Hematopoietic multipotent progenitor cell treated with erythropoietin and hydrocortisone succinate and interleukin-3 and kit ligand, for 17 days (in vitro differentiated cells): Measurements from ENCODE around the gene SEPTIN2.
"Not testable (repeated sequence)": the region's sequence is repeated elsewhere in the genome, so short reads cannot be mapped to it uniquely, and the experiment has no call there.

Experiments used
- DNase-seq: peaks from one replicate; pipeline ENCODE4 v3.0.0-alpha.2; 2015; ENCODE audit warnings: low spot score

Gene SEPTIN2

GRCh38 chr2:241314226-241315092, 1.3 kb upstream of the SEPTIN2 start:
- DNase-seq = no peak

GRCh38 chr2:241315093-241315878, 439 bp upstream of the SEPTIN2 start, which contains the start of gene HDLBP:
TSS of gene HDLBP (minus strand) at chr2:241315672. CDS start at chr2:241266869, 48,803 bp downstream.
- DNase-seq = peak; percentile 99

- peak; percentile 40 for DNase-seq
Measured at GRCh38 chr2:241316825-241317224, 1.1 kb downstream of the SEPTIN2 start.

- DNase-seq = no peak
Measured at GRCh38 chr2:241317391-241317790, 1.7 kb downstream of the SEPTIN2 start.

- DNase-seq = not testable (repeated sequence)
Measured at GRCh38 chr2:241318830-241319229, 3.1 kb downstream of the SEPTIN2 start.

GRCh38 chr2:241320394-241320793, 4.7 kb downstream of the SEPTIN2 start:
- no peak for DNase-seq

GRCh38 chr2:241321033-241321432, 5.3 kb downstream of the SEPTIN2 start:
- no peak for DNase-seq

GRCh38 chr2:241321886-241322285, 6.2 kb downstream of the SEPTIN2 start:
- DNase-seq = no peak

- DNase-seq = no peak
Measured at GRCh38 chr2:241323778-241324177, 8.1 kb downstream of the SEPTIN2 start.

- DNase-seq = no peak
Measured at GRCh38 chr2:241324775-241325174, 9.1 kb downstream of the SEPTIN2 start.

- DNase-seq = no peak
Measured at GRCh38 chr2:241325257-241325656, 9.5 kb downstream of the SEPTIN2 start.

GRCh38 chr2:241329669-241330615, 14.2 kb downstream of the SEPTIN2 start:
- DNase-seq = no peak

- no peak for DNase-seq
Measured at GRCh38 chr2:241330616-241330981, 14.9 kb downstream of the SEPTIN2 start.

GRCh38 chr2:241334813-241335212, 19.1 kb downstream of the SEPTIN2 start:
- DNase-seq = no peak

GRCh38 chr2:241339839-241340630, 24.3 kb downstream of the SEPTIN2 start:
- DNase-seq = no peak

- no peak for DNase-seq
Measured at GRCh38 chr2:241340631-241341163, 25.0 kb downstream of the SEPTIN2 start.

GRCh38 chr2:241344925-241345651, 29.4 kb downstream of the SEPTIN2 start:
- no peak for DNase-seq

GRCh38 chr2:241349941-241350340, 34.2 kb downstream of the SEPTIN2 start:
- DNase-seq = no peak

GRCh38 chr2:241350530-241350877, 34.8 kb downstream of the SEPTIN2 start:
- DNase-seq = no peak
